ENCODE data around the gene SLC15A1. TPM values are rescaled to one million over a fixed set of nuclear protein-coding genes. Genes with fewer than 3 reads are reported as not detected.

Gene SLC15A1
- total and polyA plus RNA-seq, 2 experiments from 2014 or later, result 7.5 to 18.7 TPM

GRCh38 chr13:98689347-98689968, 63.0 kb downstream of the SLC15A1 start:
- no peaks in the 10 kb centered on the region for H3K9me2 ChIP-seq (replicated peaks; ENCODE audit: insufficient read depth)
- no peaks in the 10 kb centered on the region for H3K4me1 ChIP-seq (ENCODE audit: insufficient read depth)
- H3K9me3 ChIP-seq (ENCODE audit: low read depth), result no peaks in the 10 kb centered on the region
- H3K79me2 ChIP-seq, result no peaks in the 10 kb centered on the region
- no peak overlapping the region for H2AFZ ChIP-seq
- 96% methylated on average over 6 of the region's 6 CpGs for WGBS (ENCODE audit: low lambda C conversion rate, missing lambda C conversion rate)
- H3K4me3 ChIP-seq, result no peak overlapping the region
- no peaks in the 10 kb centered on the region for H3K36me3 ChIP-seq (replicated peaks; ENCODE audit: insufficient read depth, low read depth)
- H3K4me2 ChIP-seq, result no peak overlapping the region
- DNase-seq (ENCODE audit: low spot score), result no peak
- H3K27ac ChIP-seq, result no peak overlapping the region
- H3K27me3 ChIP-seq, result no peaks in the 10 kb centered on the region
- TF ChIP-seq EZH2phosphoT487 (IDR thresholded peaks at IDR 0.05; ENCODE audit: low read depth, severe bottlenecking, unreplicated experiment) (no peak), EZH2 (IDR thresholded peaks at IDR 0.05; ENCODE audit: borderline replicate concordance) (no peak), CTCF (IDR thresholded peaks at IDR 0.05; ENCODE audit: poor library complexity) (no peak)
- H4K20me1 ChIP-seq (ENCODE audit: insufficient read depth, poor library complexity, severe bottlenecking), result no peaks in the 10 kb centered on the region

- Histone ChIP-seq H3K27me3 (no peaks in the 10 kb centered on the region), H3K4me2 (no peak overlapping the region), H3K79me2 (no peaks in the 10 kb centered on the region), H2AFZ (no peak overlapping the region), H3K27ac (no peak overlapping the region), H3K4me1 (ENCODE audit: insufficient read depth) (no peaks in the 10 kb centered on the region), H3K4me3 (no peak overlapping the region), H3K36me3 (replicated peaks; ENCODE audit: insufficient read depth, low read depth) (no peaks in the 10 kb centered on the region), H3K9me3 (ENCODE audit: low read depth) (no peaks in the 10 kb centered on the region), H3K9me2 (replicated peaks; ENCODE audit: insufficient read depth) (no peaks in the 10 kb centered on the region), H4K20me1 (ENCODE audit: insufficient read depth, poor library complexity, severe bottlenecking) (no peaks in the 10 kb centered on the region)
- WGBS (ENCODE audit: low lambda C conversion rate, missing lambda C conversion rate), result 57% methylated on average over 2 of the region's 2 CpGs
- DNase-seq (ENCODE audit: low spot score), result no peak
- TF ChIP-seq CTCF (IDR thresholded peaks at IDR 0.05; ENCODE audit: poor library complexity) (no peak), EZH2 (IDR thresholded peaks at IDR 0.05; ENCODE audit: borderline replicate concordance) (no peak), EZH2phosphoT487 (IDR thresholded peaks at IDR 0.05; ENCODE audit: low read depth, severe bottlenecking, unreplicated experiment) (no peak)
These were observed 64.1 kb downstream of the SLC15A1 start for GRCh38 chr13:98688373-98688772.

- no peak overlapping the region for H3K27ac ChIP-seq
- no peaks in the 10 kb centered on the region for H3K36me3 ChIP-seq (replicated peaks; ENCODE audit: insufficient read depth, low read depth)
- H3K4me2 ChIP-seq, result no peak overlapping the region
- H4K20me1 ChIP-seq (ENCODE audit: insufficient read depth, poor library complexity, severe bottlenecking), result no peaks in the 10 kb centered on the region
- no peak for TF ChIP-seq EZH2phosphoT487 (IDR thresholded peaks at IDR 0.05; ENCODE audit: low read depth, severe bottlenecking, unreplicated experiment)
- no peak for TF ChIP-seq EZH2 (IDR thresholded peaks at IDR 0.05; ENCODE audit: borderline replicate concordance)
- no peak for TF ChIP-seq CTCF (IDR thresholded peaks at IDR 0.05; ENCODE audit: poor library complexity)
- no peak for DNase-seq (ENCODE audit: low spot score)
- H3K27me3 ChIP-seq, result no peaks in the 10 kb centered on the region
- H3K4me3 ChIP-seq, result no peak overlapping the region
- H3K4me1 ChIP-seq (ENCODE audit: insufficient read depth), result no peaks in the 10 kb centered on the region
- H3K79me2 ChIP-seq, result no peaks in the 10 kb centered on the region
- no peaks in the 10 kb centered on the region for H3K9me2 ChIP-seq (replicated peaks; ENCODE audit: insufficient read depth)
- no peak overlapping the region for H2AFZ ChIP-seq
- no peaks in the 10 kb centered on the region for H3K9me3 ChIP-seq (ENCODE audit: low read depth)
- 81% methylated on average over 5 of the region's 5 CpGs for WGBS (ENCODE audit: low lambda C conversion rate, missing lambda C conversion rate)
These were observed 65.2 kb downstream of the SLC15A1 start for GRCh38 chr13:98687319-98687718.

Measured in hepatocyte (in vitro differentiated cells).